Kidney capillary endothelial cell (primary cell): ENCODE measurements around the gene KCNJ1.

Source experiments
- DNase-seq: peaks from one replicate; pipeline ENCODE4 v3.0.0-alpha.2; 2018; ENCODE audit warnings: low spot score

KCNJ1 gene

DNA sequence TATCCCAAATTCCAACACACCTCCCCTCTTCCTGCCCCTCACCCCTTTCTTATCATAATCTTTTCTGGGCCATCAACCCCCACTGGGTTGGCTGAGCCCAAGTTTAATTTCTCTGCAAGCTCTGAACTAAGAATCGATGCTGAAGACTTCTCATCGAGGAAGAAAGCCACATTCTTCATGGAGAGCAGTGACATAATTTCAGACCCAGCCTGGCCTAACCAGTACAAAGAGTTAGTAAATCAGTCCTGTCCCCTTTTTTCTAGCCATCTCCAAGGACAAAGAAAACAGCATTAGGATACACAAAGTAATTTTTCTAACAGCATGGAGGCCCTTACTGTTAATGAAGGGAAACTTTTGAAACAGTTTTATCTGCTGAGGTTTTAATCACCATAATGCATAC lies 45.0 kb downstream of the KCNJ1 start:
- no peak for DNase-seq

DNA sequence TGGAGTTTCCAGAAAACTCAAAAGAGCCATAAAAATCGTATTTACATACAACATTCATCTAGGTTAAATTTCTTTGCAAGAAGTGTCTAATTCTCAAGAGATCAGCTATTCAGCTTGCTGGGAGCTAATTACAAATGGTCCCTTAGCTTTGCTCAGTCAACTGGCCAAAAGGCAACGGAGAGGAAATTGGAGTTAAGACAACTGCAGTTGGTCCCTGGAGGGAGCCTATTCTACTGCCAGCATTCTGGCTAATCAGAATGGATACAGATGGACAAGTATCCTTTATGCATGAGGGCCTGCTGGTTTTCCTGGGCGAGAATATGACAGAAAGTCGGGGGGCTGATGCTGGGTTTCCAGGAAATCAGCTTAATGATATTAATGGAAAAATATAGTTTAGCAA lies 45.5 kb downstream of the KCNJ1 start:
- no peak for DNase-seq

DNA sequence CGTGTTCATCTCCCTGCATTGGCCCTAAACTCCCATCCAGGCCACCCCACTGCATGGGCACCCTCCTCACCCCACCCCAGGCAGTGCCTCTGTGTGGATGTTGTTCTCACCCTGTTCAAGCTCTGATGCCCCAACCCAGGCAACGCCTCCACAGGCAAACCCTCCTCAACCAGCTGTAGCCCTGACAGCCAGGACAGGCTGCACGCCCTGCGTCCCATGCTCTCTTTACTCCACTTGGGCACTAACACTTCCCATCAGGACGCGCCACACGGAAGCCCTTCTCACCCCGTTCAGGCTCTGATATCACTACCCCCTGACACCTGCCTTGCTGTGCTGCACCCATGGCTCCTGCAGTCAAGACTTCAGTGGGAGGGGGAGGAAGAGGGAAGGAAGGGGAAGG lies 47.9 kb downstream of the KCNJ1 start:
- DNase-seq = no peak

DNA sequence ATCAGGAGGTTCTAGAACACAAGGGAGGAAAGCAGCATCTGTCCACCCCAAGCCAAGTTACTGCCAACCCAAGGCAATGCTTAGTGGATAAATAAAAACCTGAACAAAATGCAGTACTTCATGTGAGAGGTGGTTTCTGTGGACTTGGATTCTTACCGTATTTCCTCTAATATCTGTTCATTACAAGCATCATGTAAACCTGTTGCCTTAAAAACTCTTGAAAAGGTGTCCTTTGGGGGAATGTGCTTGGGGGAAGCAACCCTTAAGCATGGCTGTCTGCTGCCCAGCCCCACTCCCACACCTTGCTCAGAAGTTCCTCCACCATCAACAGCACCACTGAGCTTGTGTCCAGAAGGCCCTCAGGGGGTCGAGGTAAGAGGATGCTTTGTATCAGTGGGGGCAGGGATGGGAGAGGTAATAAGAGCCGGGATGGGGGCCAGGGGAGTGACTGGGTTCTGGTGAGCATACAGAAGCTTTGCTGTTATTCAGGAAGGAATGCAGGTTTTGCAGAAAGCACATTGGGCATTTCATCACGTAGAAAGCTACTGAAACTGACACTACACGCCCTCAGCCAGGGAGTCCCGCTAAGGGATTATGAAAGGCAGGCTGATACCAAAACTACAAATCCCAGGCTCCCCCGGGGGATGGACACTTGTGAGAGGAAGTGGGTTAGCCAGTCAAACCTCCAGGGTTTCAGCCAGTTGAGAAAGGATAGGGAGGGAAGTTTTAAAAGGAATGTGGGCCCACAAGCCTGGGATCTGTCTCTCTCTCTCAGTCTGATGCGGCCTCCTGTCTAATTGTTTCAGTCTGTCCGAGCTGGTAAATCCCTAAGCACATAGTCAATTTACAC lies 52.0 kb downstream of the KCNJ1 start:
- no peak for DNase-seq

DNA sequence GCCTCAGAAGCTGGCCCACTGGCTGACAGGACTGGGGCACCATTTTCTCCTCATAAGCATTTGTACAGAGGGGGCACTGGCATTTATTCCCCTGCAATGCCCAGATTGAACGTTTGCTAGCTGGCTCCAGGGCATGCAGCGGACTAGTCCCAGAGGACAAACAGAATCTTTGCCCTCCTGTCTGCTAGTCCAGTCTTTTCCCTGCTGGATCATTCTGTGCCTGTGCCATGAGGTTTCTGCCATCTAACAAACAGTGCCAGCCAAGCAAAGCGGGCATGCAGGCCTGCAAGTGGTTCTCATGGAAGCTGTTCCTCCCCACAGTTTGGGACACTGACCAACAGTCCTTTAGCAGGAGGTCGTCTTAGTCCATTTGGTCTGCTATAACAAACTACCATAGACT lies 53.4 kb downstream of the KCNJ1 start:
- DNase-seq = no peak

DNA sequence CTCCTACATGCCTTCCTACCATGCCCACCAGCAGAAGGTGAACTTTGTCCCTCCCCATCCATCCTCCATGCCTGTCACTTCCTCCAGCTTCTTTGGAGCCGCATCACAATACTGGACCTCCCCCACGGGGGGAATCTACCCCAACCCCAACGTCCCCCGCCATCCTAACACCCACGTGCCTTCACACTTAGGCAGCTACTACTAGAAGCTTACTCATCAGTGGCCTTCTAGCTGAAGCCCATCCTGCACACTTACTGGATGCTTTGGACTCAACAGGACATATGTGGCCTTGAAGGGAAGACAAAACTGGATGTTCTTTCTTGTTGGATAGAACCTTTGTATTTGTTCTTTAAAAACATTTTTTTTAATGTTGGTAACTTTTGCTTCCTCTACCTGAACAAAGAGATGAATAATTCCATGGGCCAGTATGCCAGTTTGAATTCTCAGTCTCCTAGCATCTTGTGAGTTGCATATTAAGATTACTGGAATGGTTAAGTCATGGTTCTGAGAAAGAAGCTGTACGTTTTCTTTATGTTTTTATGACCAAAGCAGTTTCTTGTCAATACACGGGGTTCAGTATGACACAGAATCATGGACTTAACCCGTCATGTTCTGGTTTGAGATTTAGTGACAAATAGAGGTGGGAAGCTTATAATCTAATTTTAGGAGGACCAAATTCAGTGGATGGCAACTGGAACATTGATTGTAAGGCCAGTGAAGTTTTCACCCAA lies 56.1 kb downstream of the KCNJ1 start:
- no peak for DNase-seq

DNA sequence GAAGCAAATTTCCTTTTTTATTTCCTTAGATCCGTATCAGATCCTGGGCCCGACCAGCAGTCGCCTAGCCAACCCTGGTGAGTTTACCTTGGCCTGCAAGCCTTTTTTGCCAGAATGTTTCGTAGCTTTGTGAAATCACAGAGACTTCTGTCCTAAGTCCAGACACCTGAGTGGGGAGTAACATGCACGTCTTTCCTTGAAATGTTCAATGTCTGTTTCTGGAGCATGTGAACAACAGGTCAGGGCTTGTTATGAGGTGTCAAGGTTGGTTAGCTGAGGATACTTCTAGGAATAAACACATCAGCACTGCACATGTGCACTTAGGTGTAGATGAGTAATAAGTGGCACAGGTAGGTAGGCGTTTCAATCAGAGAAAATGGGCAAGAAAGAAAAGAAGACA lies 58.0 kb downstream of the KCNJ1 start:
- DNase-seq = no peak

DNA sequence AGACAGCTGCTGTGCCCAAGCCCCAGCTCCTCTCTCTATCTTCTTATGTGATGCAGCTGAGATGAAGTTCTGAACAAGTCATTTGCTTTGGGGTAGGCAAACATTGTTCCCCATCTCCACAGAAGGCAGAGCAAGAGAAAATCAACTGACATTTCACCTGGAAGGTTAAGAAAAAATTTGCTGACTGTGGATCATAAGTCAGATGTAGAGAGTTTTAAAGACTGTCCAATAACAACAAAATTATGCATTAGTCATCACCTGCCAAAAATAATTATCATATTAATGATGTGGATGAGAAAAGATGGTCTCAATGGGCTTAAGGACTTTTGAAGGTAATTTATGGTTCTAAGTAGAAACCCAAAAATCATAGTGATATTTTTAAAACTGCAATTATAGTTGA lies 59.2 kb downstream of the KCNJ1 start:
- DNase-seq = no peak

DNA sequence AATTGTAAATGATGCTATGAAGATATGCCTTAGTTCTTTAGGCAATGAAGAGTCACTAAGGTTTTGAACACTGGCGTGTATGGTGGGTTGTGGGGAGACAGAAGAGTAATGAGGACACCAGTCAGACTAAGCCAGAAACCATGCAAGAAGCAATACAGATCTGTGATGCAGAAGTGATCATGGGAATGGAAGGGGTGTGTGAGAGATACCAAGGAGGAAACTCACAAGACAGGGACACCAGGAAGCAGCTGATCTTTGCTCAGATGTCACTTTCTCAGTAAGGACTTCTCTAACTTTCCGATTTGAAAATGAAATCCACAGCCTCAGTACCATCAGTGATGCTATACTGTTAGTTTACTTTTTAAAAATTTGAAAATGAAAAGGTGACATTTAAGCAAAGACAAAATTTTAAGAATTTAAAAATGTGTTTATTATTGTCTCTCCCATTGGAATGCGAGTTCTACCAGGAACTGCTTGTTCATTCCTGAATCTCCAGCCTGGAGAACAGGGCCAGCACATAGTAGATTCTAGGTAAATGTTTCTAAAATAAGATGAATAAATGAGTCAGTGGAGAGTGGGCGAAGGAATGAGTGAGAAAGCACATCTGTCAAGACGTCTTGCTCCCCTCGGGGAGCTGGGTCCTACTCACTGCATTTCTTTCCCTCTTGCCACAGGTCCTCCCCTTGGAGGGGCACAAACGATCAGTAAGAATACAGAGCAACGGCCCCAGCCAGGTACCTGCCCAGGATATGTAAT lies 60.4 kb downstream of the KCNJ1 start:
- no peak for DNase-seq

DNA sequence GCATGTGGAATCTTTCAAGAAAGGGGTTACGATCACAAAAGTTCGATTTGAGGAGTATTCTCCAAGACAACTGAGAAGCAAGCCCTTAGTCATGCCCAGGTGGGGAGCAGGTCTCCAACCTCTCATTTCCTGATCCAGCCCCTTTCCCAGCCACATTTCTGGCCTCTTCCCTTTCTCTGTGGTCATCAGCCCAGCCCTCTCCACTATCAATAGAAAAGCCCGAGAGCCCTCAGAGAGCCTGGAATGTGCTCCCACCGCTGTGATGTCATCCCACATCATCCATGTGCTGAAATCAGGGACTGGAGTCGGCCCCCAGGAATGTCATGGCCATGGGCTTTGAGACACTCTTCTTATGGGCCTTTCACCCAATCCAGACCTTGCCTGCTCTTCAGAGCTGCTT lies 62.6 kb downstream of the KCNJ1 start:
- no peak for DNase-seq

DNA sequence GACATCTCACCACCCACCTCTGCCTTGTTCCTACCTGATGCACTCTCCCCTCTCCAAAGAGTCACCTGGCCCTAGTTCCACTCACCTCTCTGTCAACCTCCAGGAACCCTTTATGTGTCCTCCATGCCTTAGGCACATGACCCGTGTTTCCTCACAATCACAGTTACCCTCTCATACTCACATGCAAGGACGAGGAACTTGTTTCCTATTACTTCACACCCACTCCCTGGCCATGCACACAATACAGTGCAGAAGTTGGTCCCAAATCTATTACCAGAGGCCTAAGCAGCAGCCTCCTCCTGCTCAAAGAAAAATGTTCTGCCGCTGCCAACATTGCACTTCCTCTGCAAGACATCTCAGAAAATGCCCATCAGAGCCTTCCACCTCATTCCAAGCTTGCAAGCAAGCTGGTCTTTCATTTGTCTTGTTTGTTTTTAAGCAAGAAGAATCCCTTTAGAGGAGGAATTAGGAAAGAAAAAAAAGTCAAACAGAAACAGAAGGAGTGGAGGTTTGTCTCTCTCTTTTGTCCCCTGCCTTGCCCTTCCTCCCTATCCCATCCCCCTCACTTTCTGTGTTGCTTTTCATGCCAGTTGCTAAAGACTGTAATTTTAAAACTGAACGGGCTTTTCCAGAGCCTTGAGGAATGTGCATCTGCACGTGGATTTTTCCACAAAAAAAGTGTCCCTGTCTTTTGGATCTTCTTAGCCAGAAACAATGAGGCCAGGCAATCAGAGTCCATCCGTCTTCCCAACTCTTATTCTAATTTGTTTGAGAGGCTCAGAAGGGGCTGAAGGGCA lies 63.4 kb downstream of the KCNJ1 start:
- DNase-seq = no peak

DNA sequence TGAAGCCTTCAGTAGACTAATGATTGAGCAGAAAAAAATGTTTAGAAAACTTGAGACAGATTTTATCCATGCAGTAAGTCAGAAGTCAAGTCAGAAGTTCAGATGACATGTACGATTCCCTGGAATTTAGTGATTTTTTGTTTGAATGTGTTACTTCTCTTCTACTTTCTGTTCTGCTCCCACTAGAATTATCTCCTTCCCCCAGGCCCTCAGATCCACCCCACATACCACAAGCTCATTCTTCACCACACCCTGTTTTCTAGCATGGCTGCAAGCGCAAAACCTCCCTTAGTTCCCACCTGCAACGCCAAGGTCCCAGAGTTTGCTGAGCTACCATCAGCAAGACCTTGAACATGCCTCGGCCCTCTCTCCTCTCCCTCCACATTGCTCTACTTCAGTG lies 64.1 kb downstream of the KCNJ1 start:
- no peak for DNase-seq

DNA sequence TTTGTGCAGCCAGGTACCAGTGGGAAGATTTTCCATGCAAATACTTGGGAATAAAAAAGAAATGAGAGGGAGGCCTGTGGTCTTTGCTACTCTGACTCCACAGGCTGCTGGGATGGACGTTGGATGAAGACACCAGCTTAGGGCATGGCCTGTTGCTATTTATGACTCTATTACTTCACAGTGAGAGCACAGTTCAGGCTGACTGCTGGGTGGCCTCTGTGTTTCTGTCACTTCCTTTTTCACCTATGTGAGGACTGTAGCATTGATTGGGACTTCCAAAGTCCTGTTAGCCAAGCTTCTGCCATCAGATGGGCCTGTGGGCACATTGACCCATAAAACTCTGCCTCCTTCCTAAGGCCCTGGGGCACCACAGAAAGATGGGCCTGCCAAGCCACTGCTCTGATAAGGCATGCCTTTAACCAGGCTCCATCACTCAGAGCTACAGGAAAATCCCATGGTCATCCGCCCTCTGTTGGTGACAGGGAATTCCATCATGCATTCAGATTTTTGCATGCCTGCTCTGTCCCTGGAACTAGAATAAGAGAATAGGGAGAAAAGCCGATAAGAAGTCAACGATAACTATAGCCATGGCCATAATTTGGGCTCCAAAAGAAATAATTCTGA lies 64.6 kb downstream of the KCNJ1 start:
- DNase-seq = no peak

DNA sequence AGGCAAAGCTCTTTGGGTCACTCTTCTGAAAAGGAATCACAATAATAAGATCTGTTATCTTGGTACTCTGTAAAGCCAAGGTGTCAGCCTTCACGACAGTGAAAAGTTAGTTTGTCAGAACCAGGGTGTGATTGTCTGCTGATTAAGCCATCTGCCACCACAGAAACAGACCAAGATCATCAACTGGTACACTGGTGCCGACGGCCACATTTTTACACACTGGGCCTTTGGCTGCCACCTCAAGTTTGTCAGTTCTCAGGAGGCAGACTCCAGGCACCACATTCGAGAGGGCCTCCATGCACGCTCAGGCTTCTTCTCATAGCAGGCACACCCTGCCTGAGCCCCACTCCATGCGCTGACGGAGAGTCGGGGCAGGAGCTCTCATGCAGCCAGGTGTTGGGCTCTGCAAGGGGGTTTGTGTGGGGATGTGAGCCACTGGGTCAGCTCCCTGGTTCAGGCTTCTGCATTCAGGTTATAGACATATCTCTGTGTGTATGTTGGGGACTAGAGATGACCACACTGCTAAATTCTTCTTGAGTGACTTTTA lies 66.2 kb downstream of the KCNJ1 start:
- DNase-seq = no peak

DNA sequence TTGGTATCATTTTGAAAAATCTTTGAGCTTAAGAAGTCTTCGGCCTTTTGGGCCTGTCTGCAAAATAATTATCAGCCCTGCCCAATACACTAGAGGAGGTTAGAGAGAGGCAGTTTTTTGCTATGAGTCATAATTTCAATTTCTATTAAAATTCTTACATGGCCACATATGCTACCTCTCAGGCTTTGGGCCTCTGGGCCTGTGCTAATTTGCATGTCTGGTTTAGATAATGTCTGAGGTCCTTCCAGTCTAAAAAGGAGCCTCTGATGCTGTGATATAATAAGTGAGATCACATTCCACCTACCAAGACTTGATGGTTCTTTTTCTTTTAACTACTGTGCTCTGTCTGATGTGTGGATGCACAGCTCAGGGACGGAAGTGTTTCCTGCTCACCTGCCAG lies 70.8 kb downstream of the KCNJ1 start:
- no peak for DNase-seq

DNA sequence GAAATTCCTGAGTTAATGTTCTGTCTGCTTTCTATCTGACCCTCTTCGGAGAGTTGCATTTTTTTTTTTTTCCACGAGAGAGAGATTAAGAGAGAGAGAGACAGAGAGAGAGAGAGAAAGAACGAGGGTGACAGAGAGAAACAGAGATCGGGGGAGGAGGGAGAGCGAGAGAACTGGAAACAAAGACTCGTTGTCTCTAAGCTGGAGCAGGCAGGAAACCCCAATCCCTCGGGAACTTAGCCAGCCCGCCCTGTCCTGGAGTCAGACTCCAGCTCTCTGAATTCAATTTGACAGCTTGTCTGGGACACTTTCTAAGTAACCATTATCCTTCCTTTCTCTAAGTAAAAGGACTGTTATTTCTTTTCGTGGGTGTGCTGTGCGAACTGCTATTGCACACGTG lies 76.9 kb downstream of the KCNJ1 start:
- peak; percentile 21 for DNase-seq

DNA sequence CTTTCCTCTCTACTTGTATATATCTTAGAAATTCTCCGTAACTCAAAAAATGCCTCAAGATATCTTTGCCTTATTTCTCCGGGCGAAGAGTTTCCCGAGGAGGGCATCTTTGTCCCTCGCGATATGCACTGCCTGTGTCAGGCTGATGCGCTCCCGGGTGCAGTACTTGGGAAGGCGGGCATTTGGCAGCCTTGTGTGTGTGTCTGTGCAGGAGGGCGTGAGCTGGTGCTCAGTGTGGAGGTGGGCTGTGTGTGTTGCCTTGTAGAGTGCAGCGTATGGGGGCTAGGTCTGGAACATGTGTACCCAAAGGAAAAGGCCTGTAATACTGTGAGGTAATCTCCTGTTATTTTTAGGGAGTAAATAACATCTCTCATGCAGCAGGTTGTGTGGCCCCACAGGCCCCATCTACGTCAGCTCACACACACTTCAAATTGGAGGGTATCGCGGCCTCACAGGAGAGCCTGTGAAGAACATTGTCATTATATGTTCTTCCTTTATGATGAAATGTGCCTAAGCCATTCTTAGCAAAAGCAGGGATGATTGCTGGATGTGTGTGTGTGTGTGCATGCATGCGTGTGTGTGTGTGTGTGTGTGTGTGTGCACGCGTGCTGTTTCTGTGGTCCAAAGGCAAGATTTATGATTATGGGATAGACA lies 77.5 kb downstream of the KCNJ1 start:
- no peak for DNase-seq
